ENCODE measurements around the gene OSBPL8.

Gene OSBPL8, protein sequence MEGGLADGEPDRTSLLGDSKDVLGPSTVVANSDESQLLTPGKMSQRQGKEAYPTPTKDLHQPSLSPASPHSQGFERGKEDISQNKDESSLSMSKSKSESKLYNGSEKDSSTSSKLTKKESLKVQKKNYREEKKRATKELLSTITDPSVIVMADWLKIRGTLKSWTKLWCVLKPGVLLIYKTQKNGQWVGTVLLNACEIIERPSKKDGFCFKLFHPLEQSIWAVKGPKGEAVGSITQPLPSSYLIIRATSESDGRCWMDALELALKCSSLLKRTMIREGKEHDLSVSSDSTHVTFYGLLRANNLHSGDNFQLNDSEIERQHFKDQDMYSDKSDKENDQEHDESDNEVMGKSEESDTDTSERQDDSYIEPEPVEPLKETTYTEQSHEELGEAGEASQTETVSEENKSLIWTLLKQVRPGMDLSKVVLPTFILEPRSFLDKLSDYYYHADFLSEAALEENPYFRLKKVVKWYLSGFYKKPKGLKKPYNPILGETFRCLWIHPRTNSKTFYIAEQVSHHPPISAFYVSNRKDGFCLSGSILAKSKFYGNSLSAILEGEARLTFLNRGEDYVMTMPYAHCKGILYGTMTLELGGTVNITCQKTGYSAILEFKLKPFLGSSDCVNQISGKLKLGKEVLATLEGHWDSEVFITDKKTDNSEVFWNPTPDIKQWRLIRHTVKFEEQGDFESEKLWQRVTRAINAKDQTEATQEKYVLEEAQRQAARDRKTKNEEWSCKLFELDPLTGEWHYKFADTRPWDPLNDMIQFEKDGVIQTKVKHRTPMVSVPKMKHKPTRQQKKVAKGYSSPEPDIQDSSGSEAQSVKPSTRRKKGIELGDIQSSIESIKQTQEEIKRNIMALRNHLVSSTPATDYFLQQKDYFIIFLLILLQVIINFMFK

DNA sequence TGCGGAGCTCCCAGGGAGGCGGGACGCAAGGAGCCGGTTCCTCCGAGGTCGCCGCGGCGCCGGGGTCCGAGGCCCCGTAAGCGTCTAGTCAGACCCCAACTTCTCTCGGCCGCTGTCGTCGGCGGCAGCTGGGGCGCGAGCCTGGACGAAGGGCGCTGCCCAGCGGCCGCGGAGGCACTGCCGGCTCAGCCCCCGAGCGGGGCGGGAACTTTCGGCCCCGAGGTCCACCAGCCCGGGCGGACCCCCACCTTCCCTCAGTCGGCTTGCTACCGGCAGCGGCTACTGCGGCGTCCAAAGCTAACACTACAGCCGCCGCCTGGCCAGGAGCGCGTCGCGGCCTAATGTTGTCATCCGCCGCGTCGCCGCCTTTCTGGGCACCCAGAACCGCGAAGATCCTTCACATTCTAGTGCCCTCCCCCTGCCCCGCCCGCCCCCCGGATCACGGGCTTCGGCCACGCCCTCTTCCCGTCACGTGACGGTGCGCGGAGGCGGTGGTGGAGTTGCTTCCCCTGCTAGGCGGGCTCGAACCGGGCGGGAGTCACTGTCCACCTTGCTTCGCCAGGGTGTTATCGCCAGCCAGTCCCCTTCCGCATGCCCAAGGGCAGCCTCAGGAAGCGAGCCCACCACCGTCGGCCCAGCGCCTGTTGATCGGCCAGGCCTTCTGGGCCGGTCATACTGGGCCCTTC is at the start of gene OSBPL8:
TSS of gene OSBPL8 (minus strand) at position 372 of the 686 bp plus-strand sequence. CDS start 72,220 bp downstream, outside the sequence.
- peak; percentile 85 to 98 (median 89) for DNase-seq (ENCODE audit: low read depth in 3 of 3, low spot score in 1 of 3)

DNA sequence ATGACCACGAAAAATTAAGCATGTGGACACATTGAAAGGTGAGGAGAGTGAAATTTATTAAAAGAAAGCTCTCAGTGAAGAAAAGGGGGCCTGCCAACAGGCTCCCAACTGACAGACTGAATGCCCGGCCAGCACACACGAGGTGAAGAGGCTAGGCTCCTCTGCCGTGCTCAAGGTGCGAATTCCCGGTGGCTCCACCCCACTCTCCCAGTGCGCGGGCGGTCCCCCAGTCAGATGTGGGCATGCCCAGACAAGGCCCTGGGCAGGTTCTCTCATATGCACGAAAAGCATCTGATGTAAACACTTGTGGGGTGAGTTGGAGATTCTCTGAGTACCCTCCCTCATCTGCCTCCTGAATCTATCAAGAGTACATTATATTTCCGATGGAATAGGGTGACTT is 48.5 kb upstream of the OSBPL8 start:
- DNase-seq (ENCODE audit: low read depth in 3 of 3, low spot score in 1 of 3) = no peak

DNA sequence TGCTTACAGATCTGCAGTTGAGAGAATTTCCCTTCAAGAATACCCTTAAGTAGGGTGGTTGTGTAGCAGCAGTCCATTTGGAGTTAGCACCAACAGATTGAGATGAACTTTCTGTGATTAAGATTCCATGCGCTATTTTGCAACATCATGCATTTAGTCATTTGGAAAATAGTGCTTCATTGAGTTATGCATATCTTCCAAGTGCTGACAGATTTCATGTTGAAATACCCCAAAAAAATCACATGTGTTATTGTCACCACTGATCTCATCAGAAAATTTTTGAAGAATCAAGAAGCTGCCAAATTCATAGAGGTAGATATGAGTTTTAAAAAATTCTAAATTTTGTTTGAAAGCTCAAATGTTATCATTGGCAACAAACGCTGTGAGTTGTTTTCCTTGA is 35.5 kb upstream of the OSBPL8 start:
- DNase-seq (ENCODE audit: low read depth in 3 of 3, low spot score in 1 of 3) = no peak

DNA sequence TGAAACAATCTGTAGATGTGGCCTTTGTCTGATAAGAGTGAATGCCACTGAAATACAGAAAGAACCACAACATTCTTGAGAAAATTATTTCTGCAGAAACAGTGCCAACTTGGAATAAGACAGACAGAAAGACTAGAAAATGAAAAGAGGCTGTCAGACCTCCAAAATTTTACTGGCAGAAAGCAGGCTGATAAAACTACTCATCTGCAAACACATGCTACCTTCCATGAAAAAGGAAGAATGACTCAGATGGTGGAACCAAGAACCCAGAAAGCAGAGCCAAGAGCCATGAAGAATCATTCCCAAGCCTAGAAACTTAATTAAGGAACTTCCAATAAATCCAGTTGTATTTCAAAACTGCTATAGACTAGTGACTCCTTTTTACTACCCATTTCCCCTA is 31.9 kb upstream of the OSBPL8 start:
- no peak for DNase-seq (ENCODE audit: low read depth in 3 of 3, low spot score in 1 of 3)

DNA sequence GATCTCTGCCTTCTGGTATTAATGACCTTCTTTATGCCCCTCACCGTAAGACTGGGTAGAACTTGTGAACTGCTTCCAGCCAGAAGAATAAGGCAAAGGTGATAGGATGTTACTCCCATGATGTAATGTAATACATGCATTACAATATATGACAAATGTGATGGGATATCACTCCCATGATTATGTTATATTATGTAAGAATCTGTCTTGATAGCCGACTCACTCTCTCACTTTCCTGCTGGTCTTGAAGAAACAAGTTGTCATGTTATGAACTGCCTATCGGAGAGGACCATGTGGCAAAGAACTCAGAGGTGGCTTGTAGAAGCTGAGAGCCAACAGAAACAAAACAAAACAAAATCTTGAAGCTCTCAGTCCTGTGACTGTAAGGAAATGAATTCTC is 30.6 kb upstream of the OSBPL8 start:
- DNase-seq (ENCODE audit: low read depth in 3 of 3, low spot score in 1 of 3) = no peak

DNA sequence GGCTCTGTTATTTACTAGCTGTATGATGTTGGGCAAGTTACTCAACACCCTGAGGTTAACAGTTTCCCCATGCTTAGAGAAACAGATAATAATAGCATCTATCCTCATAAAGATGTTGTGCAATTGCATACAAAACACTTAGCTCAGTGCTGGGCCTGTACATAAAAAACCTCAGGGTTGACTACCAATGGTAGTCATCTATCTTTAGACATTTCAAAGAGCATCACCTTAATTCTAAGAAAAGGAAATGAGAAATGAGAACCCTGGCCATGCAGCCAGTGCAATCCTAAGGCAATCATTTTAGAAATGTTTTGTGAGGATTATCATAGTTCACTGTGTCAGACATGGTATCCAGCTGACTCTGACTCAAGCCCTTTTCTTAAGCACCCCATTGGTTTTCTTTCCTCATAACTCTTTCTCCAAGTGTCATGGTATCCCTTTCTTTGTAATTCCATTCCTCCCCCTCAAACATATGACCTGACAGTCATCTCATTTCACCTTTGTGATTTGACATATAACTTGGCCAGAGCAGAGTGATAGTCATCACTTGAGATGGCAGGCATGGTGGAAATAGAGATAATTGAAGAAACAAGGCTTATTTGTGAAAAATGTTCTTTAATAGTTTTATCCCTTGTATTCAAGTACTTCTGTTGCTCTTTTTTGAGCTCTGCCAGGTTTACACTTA is 29.5 kb upstream of the OSBPL8 start:
- no peak for DNase-seq (ENCODE audit: low read depth in 3 of 3, low spot score in 1 of 3)

DNA sequence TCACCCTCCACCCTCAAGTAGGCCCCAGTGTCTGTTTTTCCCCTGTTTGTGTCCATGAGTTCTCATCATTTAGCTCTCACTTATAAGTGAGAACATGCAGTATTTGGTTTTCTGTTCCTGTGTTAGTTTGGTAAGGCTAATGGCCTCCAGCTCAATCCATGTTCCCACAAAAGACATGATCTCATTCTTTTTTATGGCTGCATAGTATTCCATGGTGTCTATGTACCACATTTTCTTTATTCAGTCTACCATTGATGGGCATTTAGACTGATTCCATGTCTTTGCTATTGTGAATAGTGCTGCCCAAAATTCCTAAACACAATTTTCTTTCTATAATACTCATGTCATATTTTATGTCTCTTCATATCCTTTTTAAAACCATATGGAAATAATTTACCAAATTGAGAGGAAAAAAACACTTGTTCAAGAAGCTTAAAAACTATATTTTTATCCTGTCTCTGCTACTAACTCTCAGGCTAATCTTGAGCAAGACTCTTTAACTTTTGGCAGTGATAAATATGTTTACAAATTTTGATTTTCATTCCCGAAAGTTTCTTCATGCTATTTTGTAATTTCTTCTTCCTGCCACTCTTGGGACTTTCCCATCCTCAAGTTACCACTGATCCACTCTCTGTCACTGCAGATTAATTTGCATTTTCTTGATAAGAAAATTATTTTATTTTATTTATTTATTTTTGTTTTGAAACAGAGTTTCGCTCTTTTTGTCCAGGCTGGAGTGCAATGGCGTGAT is 28.0 kb upstream of the OSBPL8 start:
- DNase-seq (ENCODE audit: low read depth in 3 of 3, low spot score in 1 of 3) = no peak

DNA sequence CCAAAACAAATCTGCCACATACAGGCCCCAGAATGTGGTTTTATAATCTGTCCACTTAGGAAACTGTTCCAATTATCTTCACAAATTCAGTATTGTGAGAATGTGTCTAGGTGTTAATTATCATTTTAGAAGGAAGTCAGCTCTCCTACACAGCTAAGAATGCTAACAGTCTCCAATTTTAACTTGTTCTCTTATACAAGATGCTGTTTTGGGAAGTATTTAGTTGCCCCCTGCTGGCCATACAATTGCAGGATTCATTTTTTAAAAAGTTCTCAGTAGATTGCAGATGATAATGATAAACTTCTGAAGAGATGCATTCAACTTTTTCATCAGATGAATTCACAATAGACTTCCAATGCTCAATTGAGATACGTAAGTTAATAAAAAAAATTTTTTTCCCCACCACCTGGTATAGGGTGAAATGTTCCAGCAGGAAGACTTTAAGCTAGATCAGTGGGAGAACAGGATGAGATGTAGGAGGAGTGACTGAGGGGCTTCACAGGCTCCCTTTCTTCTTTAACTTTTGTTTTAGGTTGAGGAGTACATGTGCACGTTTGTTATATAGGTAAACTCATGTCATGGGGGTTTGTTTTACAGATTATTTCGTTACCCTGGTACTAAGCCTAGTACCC is 27.3 kb upstream of the OSBPL8 start:
- DNase-seq (ENCODE audit: low read depth in 3 of 3, low spot score in 1 of 3) = no peak

DNA sequence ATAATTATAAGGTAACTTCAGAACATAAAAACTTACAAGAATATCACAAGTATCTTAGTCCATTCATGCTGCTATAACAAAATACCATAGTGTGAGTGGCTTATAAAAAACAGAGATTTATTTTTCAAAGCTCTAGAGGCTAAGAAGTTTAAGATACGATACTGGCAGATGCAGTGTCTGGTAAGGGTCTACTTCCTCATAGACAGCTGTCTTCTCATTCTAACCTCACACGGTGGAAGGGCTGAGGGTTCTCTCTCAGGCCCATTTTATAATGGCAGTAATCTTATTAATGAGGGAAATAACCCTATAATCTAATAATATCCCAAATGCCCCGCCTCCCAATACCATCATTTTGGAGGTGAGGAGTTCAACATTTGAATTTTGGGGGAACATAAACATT is 23.7 kb upstream of the OSBPL8 start:
- no peak for DNase-seq (ENCODE audit: low read depth in 3 of 3, low spot score in 1 of 3)

DNA sequence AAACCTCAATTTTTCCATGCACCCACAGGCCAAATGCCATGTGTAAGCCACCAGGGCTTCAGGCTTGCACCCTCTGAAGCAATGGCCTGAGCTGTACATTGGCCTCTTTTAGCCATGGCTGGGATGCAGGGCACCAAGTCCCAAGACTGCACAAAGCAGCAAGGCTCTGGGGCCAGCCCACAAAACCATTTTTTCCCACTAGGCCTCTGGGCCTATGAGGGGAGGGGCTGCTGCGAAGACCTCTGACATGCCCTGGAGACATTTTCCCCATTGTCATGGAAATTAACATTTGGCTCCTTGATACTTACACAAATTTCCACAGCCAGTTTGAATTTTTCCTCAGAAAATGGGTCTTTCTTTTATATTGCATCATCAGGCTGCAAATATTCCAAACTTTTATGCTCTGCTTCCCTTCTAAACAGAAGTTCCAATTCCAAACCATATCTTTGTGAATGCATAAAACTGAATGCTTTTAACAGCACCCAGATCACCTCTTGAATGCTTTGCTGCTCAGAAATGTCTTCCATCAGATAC is 14.3 kb upstream of the OSBPL8 start:
- DNase-seq (ENCODE audit: low read depth in 3 of 3, low spot score in 1 of 3) = no peak

DNA sequence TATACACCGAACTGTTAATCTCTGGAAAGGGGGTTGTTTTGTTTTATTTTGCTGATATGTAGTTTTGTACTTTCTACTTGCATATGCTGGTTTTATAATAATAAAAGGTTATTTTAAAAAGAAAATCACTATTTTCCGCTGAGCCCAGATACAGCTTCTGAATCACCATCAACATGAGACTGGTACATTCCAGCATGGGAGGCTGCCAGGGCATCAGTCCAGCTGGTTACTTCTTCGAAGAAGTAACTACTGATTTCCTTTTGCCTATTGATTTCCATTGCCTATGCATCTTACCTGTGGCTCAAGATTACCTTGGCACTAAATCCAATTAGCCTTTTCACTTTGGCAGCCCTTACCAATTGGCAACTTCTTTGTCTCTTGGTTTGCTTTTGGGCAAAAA is 11.7 kb upstream of the OSBPL8 start:
- DNase-seq (ENCODE audit: low read depth in 3 of 3, low spot score in 1 of 3) = no peak

DNA sequence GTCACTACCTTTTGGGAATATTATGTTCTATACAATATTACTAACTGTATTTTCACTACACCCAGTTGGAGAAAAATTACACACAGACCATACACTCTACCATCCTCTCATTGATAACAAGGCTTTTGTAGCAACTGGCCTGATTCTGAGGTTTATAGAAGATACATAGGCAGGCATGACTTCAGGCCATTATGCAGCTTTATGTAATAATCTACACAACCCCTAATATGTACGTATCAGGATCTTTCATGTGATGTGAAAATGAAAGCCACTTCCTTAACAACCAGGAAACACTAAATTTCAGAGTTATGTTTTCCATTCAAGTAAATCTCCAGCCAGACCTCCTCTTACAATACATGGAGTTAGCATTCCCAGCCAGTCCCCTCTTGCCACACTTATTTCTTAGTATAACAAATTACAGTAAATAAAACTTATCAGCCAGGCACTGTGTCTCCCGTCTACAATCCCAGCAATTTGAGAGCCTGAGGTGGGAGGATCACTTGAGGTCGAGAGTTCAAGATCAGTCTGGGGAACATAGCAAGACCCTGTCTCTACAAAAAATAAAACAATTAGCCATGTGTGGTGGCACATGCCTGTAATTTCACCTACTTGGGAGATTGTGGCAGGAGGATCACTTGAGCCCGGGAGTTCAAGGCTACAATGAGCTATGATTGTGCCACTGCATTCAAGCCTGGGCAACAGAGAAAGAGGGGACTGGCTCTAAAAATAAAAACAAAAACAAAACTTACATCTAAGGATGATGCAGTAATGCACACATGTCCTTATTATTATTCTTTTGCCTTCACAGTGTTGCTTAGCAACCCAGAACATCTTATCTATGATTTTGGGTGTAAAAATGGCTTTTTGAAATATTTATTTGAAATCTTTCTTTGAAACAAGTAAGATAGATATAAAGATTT is 10.4 kb upstream of the OSBPL8 start:
- DNase-seq (ENCODE audit: low read depth in 3 of 3, low spot score in 1 of 3) = no peak

DNA sequence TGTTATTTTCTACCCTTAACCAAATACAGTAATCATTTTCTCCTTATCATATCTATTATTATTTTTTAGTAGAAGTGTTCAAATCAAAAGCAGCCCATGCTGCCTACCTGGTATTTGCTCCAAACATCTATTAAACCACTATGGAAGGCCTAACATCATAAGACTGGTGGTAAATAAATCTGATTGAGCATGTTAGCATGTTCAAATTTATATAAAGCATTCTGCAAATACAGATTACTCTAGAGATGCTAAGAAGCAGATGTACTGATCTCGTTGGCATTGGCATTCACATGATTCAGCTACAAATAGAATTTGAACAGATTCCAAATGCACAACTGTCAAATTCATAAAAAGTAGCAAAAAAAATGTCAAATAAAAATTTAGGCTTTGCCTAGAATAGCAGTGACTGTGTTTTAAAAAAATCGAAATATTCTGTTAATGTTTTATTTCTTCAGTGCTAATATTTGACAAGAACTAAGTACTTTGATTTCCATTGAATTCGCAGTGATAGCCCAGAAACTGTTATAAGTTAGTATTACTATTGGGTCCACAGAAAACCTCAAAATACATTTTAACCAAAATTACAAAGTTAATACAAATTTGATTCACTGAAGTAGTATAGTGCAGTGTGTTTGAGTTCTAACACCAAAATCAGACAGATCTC is 9.4 kb upstream of the OSBPL8 start:
- DNase-seq (ENCODE audit: low read depth in 3 of 3, low spot score in 1 of 3) = no peak

DNA sequence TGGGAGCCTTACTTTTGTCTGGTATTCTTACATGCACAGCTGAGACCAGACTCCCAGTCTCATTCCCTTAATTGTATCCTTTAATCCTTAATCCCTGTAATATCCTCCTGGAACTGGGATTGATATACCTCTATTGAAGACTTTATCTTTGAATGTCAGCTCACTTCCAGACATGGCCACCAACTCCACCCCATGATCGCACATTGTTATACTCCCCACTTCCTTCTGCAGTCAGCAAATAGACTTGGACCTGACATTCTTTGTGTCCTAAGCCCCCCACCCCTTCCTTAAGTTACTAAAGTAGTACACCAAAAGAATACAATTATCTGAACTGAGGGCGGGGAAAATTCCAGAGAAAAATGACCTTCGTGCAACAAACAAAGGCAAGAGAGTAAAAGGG is 8.6 kb upstream of the OSBPL8 start:
- DNase-seq (ENCODE audit: low read depth in 3 of 3, low spot score in 1 of 3) = no peak

DNA sequence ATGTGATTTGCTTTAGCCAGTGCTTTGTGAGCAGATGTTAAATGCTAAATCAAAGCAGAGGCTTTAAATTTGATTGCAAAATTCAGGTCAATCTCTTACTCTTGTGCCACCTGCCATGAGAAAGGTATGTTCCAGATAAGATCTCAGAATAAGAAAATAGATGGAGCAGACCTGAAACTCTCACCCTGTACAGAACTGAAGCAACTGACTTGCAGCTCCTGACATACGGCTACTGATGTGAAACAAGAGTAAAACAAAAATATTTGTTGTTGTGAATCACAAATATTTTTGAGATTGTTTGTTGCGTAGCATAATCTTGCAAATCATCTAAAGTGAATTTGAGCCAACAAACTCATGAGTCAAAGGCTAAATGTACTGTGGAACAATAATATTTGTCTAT is 3.5 kb upstream of the OSBPL8 start:
- DNase-seq (ENCODE audit: low read depth in 3 of 3, low spot score in 1 of 3) = no peak

DNA sequence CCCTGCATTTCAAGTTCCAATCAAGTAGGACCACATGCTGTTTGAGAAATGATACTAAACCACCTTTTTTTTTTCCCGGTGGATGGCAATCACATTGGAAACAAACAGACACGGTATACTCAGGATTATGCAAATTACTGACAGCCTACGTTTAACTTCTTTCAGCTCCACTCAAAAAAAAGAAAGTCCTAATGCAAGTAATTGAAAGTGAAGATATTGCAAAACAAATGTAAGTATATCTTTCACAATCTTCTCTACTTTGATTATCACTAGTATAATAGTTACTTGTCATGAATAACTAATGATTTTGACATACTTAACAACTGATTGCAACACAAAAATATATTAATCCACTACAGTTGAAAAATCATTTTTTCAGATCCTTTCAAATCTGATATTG is 2.6 kb upstream of the OSBPL8 start:
- DNase-seq (ENCODE audit: low read depth in 3 of 3, low spot score in 1 of 3) = no peak

DNA sequence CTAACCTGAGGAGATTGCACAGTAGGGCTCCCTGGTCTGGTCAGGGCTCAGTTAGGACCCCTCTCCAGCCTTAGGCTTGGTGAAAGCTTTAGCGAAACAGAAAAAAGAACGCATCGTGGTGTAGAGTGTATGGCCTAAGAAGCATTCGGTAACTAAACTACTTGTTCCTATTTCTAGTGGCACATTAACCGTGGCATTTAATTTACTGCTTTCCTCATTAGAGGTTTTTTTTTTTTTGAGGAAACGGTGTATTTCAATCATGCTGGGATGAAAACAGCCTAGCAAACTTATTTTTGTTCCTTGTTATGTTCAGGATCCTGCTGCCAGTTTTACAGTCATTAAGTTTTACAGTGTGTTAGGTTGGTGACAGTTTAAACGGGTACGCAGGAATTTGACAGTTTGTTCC is 518 bp upstream of the OSBPL8 start:
- DNase-seq (ENCODE audit: low read depth in 3 of 3, low spot score in 1 of 3) = no peak
